ENCODE measurements around the gene CLIC1.

The CLIC1 gene

DNA sequence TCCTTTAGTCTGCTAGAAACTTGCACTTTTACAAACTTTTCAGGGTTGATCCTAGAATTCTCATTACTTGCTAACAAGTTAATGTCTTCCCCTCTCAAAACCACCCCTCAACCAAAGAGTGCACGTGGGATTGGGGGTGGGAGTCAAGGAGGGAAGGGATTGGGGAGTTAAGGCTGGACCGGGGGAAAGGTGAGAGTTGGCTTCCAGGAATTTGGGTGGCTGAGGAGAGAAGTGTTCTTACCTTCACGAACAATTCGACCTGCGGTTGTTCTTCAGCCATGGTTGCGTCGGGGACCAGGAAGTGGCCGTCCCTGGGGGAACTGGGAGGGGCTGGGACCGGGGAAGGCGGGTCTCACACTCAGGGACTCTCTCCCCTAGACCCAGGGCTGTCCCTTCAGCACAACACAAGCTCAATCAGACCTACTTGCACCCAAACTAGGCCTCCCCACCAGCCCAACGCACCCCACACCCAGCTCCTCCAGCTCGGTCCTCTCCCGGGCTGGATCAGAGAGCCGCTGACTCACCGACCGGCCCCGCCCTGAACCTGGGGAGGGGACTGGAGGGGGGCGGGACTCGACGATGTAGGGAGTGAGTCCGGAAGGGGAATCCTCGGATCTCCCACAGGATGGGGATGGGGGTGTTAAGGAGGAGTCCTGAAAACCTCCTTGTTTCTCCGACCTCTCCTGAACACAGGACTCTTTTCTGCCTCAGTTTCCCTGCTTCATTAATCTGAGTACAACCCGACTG, at the start of gene CLIC1:
Gene CLIC1 (minus strand): TSS at position 510 of the 747 bp plus-strand sequence. CDS start 230 bp downstream, at position 280.
- TF ChIP-seq CTCF (conservative IDR thresholded peaks at IDR 0.05; ENCODE audit: low read depth, low read length): no peak
- Histone ChIP-seq H4K20me1 (ENCODE audit: insufficient read depth) (no peaks in the 10 kb centered on the region), H3K27me3 (ENCODE audit: insufficient read depth, low read depth) (no peaks in the 10 kb centered on the region), H3K27ac (peak within 1 kb of the TSS; percentile 100), H3K9ac (peak within 1 kb of the TSS; percentile 81), H3K4me3 (IDR thresholded peaks at IDR 0.05; ENCODE audit: insufficient read depth, low read depth, low read length) (no peak within 1 kb of the TSS), H3K4me1 (ENCODE audit: low read depth, poor library complexity, severe bottlenecking) (peaks cover 48% of the 10 kb centered on the region), H3K79me2 (ENCODE audit: insufficient read depth, low read depth) (peaks cover 45% of the 10 kb centered on the region), H3K36me3 (ENCODE audit: insufficient read depth) (no peaks in the 10 kb centered on the region), H2AFZ (ENCODE audit: low read depth) (peak within 1 kb of the TSS; percentile 12; the same call in 1 of the 2 replicates), H3K4me2 (peak within 1 kb of the TSS; percentile 100)

DNA sequence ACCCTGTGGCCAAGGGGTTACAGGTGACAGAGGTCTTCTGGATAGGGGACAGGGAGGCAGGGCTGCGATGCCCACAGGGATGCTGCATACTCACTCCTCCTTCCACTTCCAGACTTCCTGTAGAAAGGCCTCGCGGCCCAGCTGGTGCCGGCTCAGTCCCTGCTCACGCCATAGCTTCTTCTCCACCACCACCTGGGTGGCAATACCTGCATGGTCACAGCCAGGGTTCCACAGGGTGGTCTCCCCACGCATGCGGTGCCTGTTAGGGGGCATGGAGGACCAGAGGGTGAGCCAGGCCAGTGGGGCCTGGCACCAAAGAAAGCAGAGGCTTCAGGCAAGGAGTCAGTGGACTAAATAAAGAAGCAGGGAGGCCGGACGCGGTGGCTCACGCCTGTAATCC, 49.1 kb upstream of the CLIC1 start:
- H3K9ac ChIP-seq: no peak overlapping the region
- no peak overlapping the region for H3K27ac ChIP-seq
- no peaks in the 10 kb centered on the region for H4K20me1 ChIP-seq (ENCODE audit: insufficient read depth)
- H3K36me3 ChIP-seq (ENCODE audit: insufficient read depth): peaks cover 11% of the 10 kb centered on the region; the same call in 1 of the 2 replicates
- no peak overlapping the region for H3K4me3 ChIP-seq (IDR thresholded peaks at IDR 0.05; ENCODE audit: insufficient read depth, low read depth, low read length)
- TF ChIP-seq CTCF (conservative IDR thresholded peaks at IDR 0.05; ENCODE audit: low read depth, low read length): no peak
- no peak overlapping the region for H3K4me2 ChIP-seq
- H3K79me2 ChIP-seq (ENCODE audit: insufficient read depth, low read depth): peaks cover 4% of the 10 kb centered on the region; the same call in 1 of the 2 replicates
- H3K4me1 ChIP-seq (ENCODE audit: low read depth, poor library complexity, severe bottlenecking): peaks cover 35% of the 10 kb centered on the region
- H3K27me3 ChIP-seq (ENCODE audit: insufficient read depth, low read depth): no peaks in the 10 kb centered on the region
- H2AFZ ChIP-seq (ENCODE audit: low read depth): no peak overlapping the region

DNA sequence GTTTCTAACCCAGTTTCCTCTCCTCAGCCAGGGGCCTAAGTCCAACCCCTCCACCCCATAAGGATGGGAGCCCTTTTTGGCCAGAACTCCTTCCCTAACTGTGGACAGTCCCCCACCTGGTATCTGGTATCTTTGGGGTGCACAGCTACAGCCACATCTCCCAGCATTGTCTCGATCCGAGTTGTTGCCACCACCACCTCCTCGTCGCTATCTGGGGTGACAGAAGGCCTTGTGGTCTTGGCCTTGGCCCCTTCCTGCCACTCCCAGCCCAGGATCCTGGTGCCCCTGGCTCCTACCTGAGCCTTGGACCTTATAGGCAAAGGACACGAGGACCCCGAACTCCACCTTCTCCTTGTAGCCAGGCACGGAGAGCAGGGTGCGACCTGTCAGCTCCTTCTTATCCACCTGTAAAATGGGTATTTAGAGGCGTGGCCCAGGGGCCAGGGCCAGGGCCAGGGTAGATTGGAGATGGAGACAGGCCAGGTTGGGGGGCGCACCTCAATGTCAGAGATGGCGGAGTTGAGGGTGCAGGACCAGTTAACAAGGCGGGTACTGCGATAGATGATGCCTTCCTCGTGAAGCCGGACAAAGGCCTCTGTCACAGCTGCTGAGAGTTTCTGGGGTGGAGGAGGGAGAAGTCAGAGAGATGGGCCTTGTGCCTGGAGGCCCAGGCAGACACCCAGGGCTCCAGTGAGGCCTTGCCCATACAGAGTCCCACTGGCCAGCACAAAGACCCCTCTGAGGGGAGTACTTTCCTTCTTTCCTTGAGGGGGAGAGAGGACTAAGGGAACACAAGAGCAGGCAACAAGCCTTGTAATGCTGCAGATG, 48.0 kb upstream of the CLIC1 start:
- H3K4me1 ChIP-seq (ENCODE audit: low read depth, poor library complexity, severe bottlenecking): peaks cover 23% of the 10 kb centered on the region
- H3K79me2 ChIP-seq (ENCODE audit: insufficient read depth, low read depth): no peaks in the 10 kb centered on the region
- no peaks in the 10 kb centered on the region for H4K20me1 ChIP-seq (ENCODE audit: insufficient read depth)
- H3K9ac ChIP-seq: no peak overlapping the region
- no peaks in the 10 kb centered on the region for H3K27me3 ChIP-seq (ENCODE audit: insufficient read depth, low read depth)
- no peak overlapping the region for H2AFZ ChIP-seq (ENCODE audit: low read depth)
- H3K4me2 ChIP-seq: no peak overlapping the region
- H3K36me3 ChIP-seq (ENCODE audit: insufficient read depth): peaks cover 11% of the 10 kb centered on the region; the same call in 1 of the 2 replicates
- H3K4me3 ChIP-seq (IDR thresholded peaks at IDR 0.05; ENCODE audit: insufficient read depth, low read depth, low read length): no peak overlapping the region
- H3K27ac ChIP-seq: no peak overlapping the region
- TF ChIP-seq CTCF (conservative IDR thresholded peaks at IDR 0.05; ENCODE audit: low read depth, low read length): no peak

- Histone ChIP-seq H2AFZ (ENCODE audit: low read depth) (no peak overlapping the region), H3K27ac (no peak overlapping the region), H3K79me2 (ENCODE audit: insufficient read depth, low read depth) (no peaks in the 10 kb centered on the region), H3K4me2 (no peak overlapping the region), H3K27me3 (ENCODE audit: insufficient read depth, low read depth) (no peaks in the 10 kb centered on the region), H3K9ac (no peak overlapping the region), H4K20me1 (ENCODE audit: insufficient read depth) (no peaks in the 10 kb centered on the region), H3K4me3 (IDR thresholded peaks at IDR 0.05; ENCODE audit: insufficient read depth, low read depth, low read length) (no peak overlapping the region), H3K36me3 (ENCODE audit: insufficient read depth) (peaks cover 11% of the 10 kb centered on the region; the same call in 1 of the 2 replicates), H3K4me1 (ENCODE audit: low read depth, poor library complexity, severe bottlenecking) (peaks cover 20% of the 10 kb centered on the region)
- no peak for TF ChIP-seq CTCF (conservative IDR thresholded peaks at IDR 0.05; ENCODE audit: low read depth, low read length)
Measured at GRCh38 chr6:31782126-31782855, 46.0 kb upstream of the CLIC1 start.
